Measurements from ENCODE around the gene NAP1L5. TPM values are rescaled to one million over a fixed set of nuclear protein-coding genes. Genes with fewer than 3 reads are reported as not detected.

The NAP1L5 gene
- total RNA-seq, 1 donor: 6.0 TPM

GRCh38 chr4:88674979-88675378, 22.6 kb downstream of the NAP1L5 start:
- no peak for TF ChIP-seq CTCF (IDR thresholded peaks at IDR 0.05; ENCODE audit: insufficient read depth, low read length)
- DNase-seq (ENCODE audit: low read depth): peak; percentile 40
- H3K4me3 ChIP-seq (ENCODE audit: low read depth, low read length): no peak overlapping the region

- H3K4me3 ChIP-seq (ENCODE audit: low read depth, low read length): no peak overlapping the region
- TF ChIP-seq CTCF (IDR thresholded peaks at IDR 0.05; ENCODE audit: insufficient read depth, low read length): no peak
- peak; percentile 30 for DNase-seq (ENCODE audit: low read depth)
Observed at GRCh38 chr4:88674565-88674964, 23.1 kb downstream of the NAP1L5 start.

GRCh38 chr4:88673886-88674285, 23.7 kb downstream of the NAP1L5 start:
- H3K4me3 ChIP-seq (ENCODE audit: low read depth, low read length): no peak overlapping the region

GRCh38 chr4:88672987-88673386, 24.6 kb downstream of the NAP1L5 start:
- DNase-seq (ENCODE audit: low read depth): peak; percentile 63
- H3K4me3 ChIP-seq (ENCODE audit: low read depth, low read length): no peak overlapping the region
- peak; percentile 78 for TF ChIP-seq CTCF (IDR thresholded peaks at IDR 0.05; ENCODE audit: insufficient read depth, low read length)

More at GRCh38 chr4:88673886-88674285, 23.7 kb downstream of the NAP1L5 start:
- no peak for TF ChIP-seq CTCF (IDR thresholded peaks at IDR 0.05; ENCODE audit: insufficient read depth, low read length)
- no peak for DNase-seq (ENCODE audit: low read depth)

- peak; percentile 77 for DNase-seq (ENCODE audit: low read depth)
- no peak overlapping the region for H3K4me3 ChIP-seq (ENCODE audit: low read depth, low read length)
- no peak for TF ChIP-seq CTCF (IDR thresholded peaks at IDR 0.05; ENCODE audit: insufficient read depth, low read length)
Observed at GRCh38 chr4:88661739-88662138, 35.9 kb downstream of the NAP1L5 start.

- TF ChIP-seq CTCF (IDR thresholded peaks at IDR 0.05; ENCODE audit: insufficient read depth, low read length): no peak
- DNase-seq (ENCODE audit: low read depth): peak; percentile 59
- no peak overlapping the region for H3K4me3 ChIP-seq (ENCODE audit: low read depth, low read length)
Observed at GRCh38 chr4:88660446-88661294, 37.0 kb downstream of the NAP1L5 start.

GRCh38 chr4:88659890-88660208, 37.8 kb downstream of the NAP1L5 start:
- no peak overlapping the region for H3K4me3 ChIP-seq (ENCODE audit: low read depth, low read length)
- no peak for TF ChIP-seq CTCF (IDR thresholded peaks at IDR 0.05; ENCODE audit: insufficient read depth, low read length)
- DNase-seq (ENCODE audit: low read depth): no peak
